GM23338 (cell line): Measurements from ENCODE around the gene RAB33A. TPM values are rescaled to one million over a fixed set of nuclear protein-coding genes. Genes with fewer than 3 reads are reported as not detected.

Source experiments
- ATAC-seq: fragments of 200-7000 bp; cut with Tn5 transposase; 3 replicates; pipeline ENCODE4 v1.9.1; 2020
- DNase-seq: peaks from one replicate; pipeline ENCODE4 v3.0.0-alpha.2; 2015; ENCODE audit warnings: low spot score
- H2AFZ ChIP-seq: fragments of 200-600 bp; sonication (generic); 2 replicates; pipeline ENCODE4 v1.8.0; 2016; ENCODE audit warnings: antibody characterized with exemption, mild to moderate bottlenecking, moderate library complexity
- H3F3A ChIP-seq: fragments of 200-600 bp; sonication (generic); replicated peaks from 2 replicates; pipeline ENCODE4 v1.8.0; 2017; ENCODE audit warnings: antibody characterized with exemption, mixed run types, low read depth
- H3K27ac ChIP-seq: fragments of 200-600 bp; sonication (generic); 2 replicates; pipeline ENCODE4 v1.6.1; 2016; ENCODE audit warnings: low read depth
- H3K27me3 ChIP-seq: fragments of 200-600 bp; sonication (generic); 2 replicates; pipeline ENCODE4 v1.8.0; 2016; ENCODE audit warnings: mild to moderate bottlenecking, mixed run types, moderate library complexity; ENCODE audit not compliant: insufficient read depth
- H3K36me3 ChIP-seq: fragments of 200-600 bp; sonication (generic); 2 replicates; pipeline ENCODE4 v1.8.0; 2016; ENCODE audit warnings: mild to moderate bottlenecking; ENCODE audit not compliant: insufficient read depth
- H3K4me1 ChIP-seq: fragments of 200-600 bp; sonication (generic); 2 replicates; pipeline ENCODE4 v1.8.0; 2016; ENCODE audit warnings: mild to moderate bottlenecking, moderate library complexity; ENCODE audit not compliant: insufficient read depth
- H3K4me2 ChIP-seq: fragments of 200-600 bp; sonication (generic); 2 replicates; pipeline ENCODE4 v1.7.1; 2017; ENCODE audit warnings: mixed run types
- H3K4me3 ChIP-seq: fragments of 200-600 bp; sonication (generic); 2 replicates; pipeline ENCODE4 v1.6.1; 2016; ENCODE audit warnings: mixed run types
- H3K79me2 ChIP-seq: fragments of 200-600 bp; sonication (generic); replicated peaks from 2 replicates; pipeline ENCODE4 v1.8.0; 2017; ENCODE audit warnings: mild to moderate bottlenecking; ENCODE audit not compliant: insufficient read depth
- H3K9me2 ChIP-seq: fragments of 200-600 bp; sonication (generic); 2 replicates; pipeline ENCODE4 v1.8.0; 2017; ENCODE audit not compliant: insufficient read depth
- H4K20me1 ChIP-seq: fragments of 200-600 bp; sonication (generic); replicated peaks from 2 replicates; pipeline ENCODE4 v1.8.0; 2017; ENCODE audit warnings: mild to moderate bottlenecking; ENCODE audit not compliant: insufficient read depth
- H3K27ac Mint-ChIP-seq: 2 replicates; pipeline ENCODE4 v1.8.0; 2020; ENCODE audit warnings: inconsistent platforms, mild to moderate bottlenecking, moderate library complexity, mixed read lengths
- H3K27me3 Mint-ChIP-seq: 3 replicates; pipeline ENCODE4 v1.8.0; 2022; ENCODE audit warnings: low read depth, mild to moderate bottlenecking, moderate library complexity, mixed read lengths, inconsistent platforms; ENCODE audit not compliant: insufficient read depth, poor library complexity
- H3K36me3 Mint-ChIP-seq: 3 replicates; pipeline ENCODE4 v1.8.0; 2021; ENCODE audit warnings: low read depth, mild to moderate bottlenecking, inconsistent platforms, moderate library complexity, mixed read lengths
- H3K4me1 Mint-ChIP-seq: 3 replicates; pipeline ENCODE4 v1.8.0; 2020; ENCODE audit warnings: mild to moderate bottlenecking, inconsistent platforms, mixed read lengths
- H3K4me3 Mint-ChIP-seq: 3 replicates; pipeline ENCODE4 v1.8.0; 2021; ENCODE audit warnings: moderate library complexity, mild to moderate bottlenecking, inconsistent platforms, mixed read lengths
- H3K9me3 Mint-ChIP-seq: 3 replicates; pipeline ENCODE4 v1.8.0; 2020; ENCODE audit warnings: moderate library complexity, mild to moderate bottlenecking, inconsistent platforms, mixed read lengths
- CREB1 ChIP-seq: fragments of 250-450 bp; sonication (Bioruptor Pico); IDR thresholded peaks from 2 replicates; pipeline ENCODE4 v1.5.0; 2020; ENCODE audit warnings: low read depth, mild to moderate bottlenecking, moderate library complexity
- CTCF ChIP-seq, 2 experiments: fragments of 200-600 bp in 1 of 2; sonication (generic) in 1 of 2; conservative IDR thresholded peaks; 2 replicates each; pipeline versions ENCODE4 v1.5.1 to v1.6.1; 2016 to 2017; ENCODE audit warnings: antibody characterized with exemption in 2 of 2, low read depth in 2 of 2, mild to moderate bottlenecking in 2 of 2, moderate library complexity in 1 of 2
- EZH2 ChIP-seq: fragments of 200-600 bp; sonication (generic); IDR thresholded peaks from one replicate; pipeline ENCODE4 v1.8.0; 2017; ENCODE audit warnings: antibody characterized with exemption, mild to moderate bottlenecking, low read depth; ENCODE audit not compliant: unreplicated experiment
- EZH2phosphoT487 ChIP-seq: fragments of 200-600 bp; sonication (generic); IDR thresholded peaks from one replicate; pipeline ENCODE4 v1.8.1; 2018; ENCODE audit warnings: antibody characterized with exemption; ENCODE audit not compliant: unreplicated experiment
- NANOG ChIP-seq: IDR thresholded peaks from 2 replicates; pipeline ENCODE4 v1.6.1; 2016; ENCODE audit warnings: antibody characterized with exemption, borderline replicate concordance
- ZNF462 ChIP-seq: fragments of 250-450 bp; sonication (Bioruptor Pico); IDR thresholded peaks from 2 replicates; pipeline ENCODE4 v1.5.0; 2020; ENCODE audit warnings: mild to moderate bottlenecking, moderate library complexity
- polyA plus RNA-seq: library from polyadenylated mRNA; unstranded; fragments of >200 nt; fragmentation: Nextera tagmentation; extraction: Ambion mirVana; gene quantifications from 2 replicates; pipeline ENCODE4 v1.2.1, GENCODE V29; 2016
- total RNA-seq: library from RNA; depleted of rRNA; stranded (reverse); fragments of >200 nt; shearing (Covaris generic); gene quantifications from 2 replicates; pipeline ENCODE4 v1.2.3, GENCODE V29; 2014

The RAB33A gene
- total and polyA plus RNA-seq, 2 experiments from 2014 or later: 5.5 to 6.5 TPM

GRCh38 chrX:130144509-130144908 lies 27.3 kb upstream of the RAB33A start (continued):
- TF ChIP-seq CTCF (conservative IDR thresholded peaks at IDR 0.05; ENCODE audit: low read depth in 2 of 2): no peak
- no peak for TF ChIP-seq ZNF462 (CRISPR knock-in tag)
- no peak for TF ChIP-seq EZH2phosphoT487

GRCh38 chrX:130145123-130145522 lies 26.6 kb upstream of the RAB33A start:
- H3K27ac Mint-ChIP-seq: no peak overlapping the region
- Histone ChIP-seq H4K20me1 (no peaks in the 10 kb centered on the region), H3K4me2 (no peak overlapping the region), H3K27ac (no peak overlapping the region), H3K79me2 (no peaks in the 10 kb centered on the region), H3K36me3 (0 out of 2 replicates have a peak, but pooled peaks cover 6% of the 10 kb centered on the region), H3K4me3 (no peak overlapping the region), H3K27me3 (no peaks in the 10 kb centered on the region), H3K4me1 (no peaks in the 10 kb centered on the region), H3F3A (no peaks in the 10 kb centered on the region), H3K9me2 (no peaks in the 10 kb centered on the region), H2AFZ (no peak overlapping the region)
- H3K9me3 Mint-ChIP-seq: no peaks in the 10 kb centered on the region; the same call in 2 of the 3 replicates
- peaks cover 4% of the 10 kb centered on the region for H3K27me3 Mint-ChIP-seq
- ATAC-seq (no peak), DNase-seq (no peak)
- peaks cover 46% of the 10 kb centered on the region for H3K36me3 Mint-ChIP-seq
- no peak overlapping the region for H3K4me3 Mint-ChIP-seq
- no peak for TF ChIP-seq CREB1 (CRISPR knock-in tag)
- no peak for TF ChIP-seq EZH2
- no peak for TF ChIP-seq NANOG
- H3K4me1 Mint-ChIP-seq: peaks cover under 1% of the 10 kb centered on the region
